ENCODE results near the gene SCAF1. TPM values are rescaled to one million over a fixed set of nuclear protein-coding genes. Genes with fewer than 3 reads are reported as not detected.

The SCAF1 gene
- total RNA-seq, 1 experiment from 2014 or later = 129 TPM

GRCh38 chr19:49692147-49692506 lies 50.1 kb downstream of the SCAF1 start:
- no peak overlapping the region for H3K4me3 Mint-ChIP-seq (ENCODE audit: low read depth, unreplicated experiment)
- CTCF ChIA-PET = no interaction called here
- no peak overlapping the region for H3K27ac Mint-ChIP-seq (ENCODE audit: unreplicated experiment)
- H3K36me3 Mint-ChIP-seq (ENCODE audit: insufficient read depth, unreplicated experiment) = peaks cover 56% of the 10 kb centered on the region
- no peaks in the 10 kb centered on the region for H3K27me3 Mint-ChIP-seq (ENCODE audit: unreplicated experiment)
- no peaks in the 10 kb centered on the region for H3K9me3 Mint-ChIP-seq (ENCODE audit: low read depth, unreplicated experiment)
- intact Hi-C loops (cut with micrococcal nuclease; ENCODE audit: unreplicated experiment) = no loop called here
- no TSS peak for BruUV-seq (replicated peaks)
- no peak for TF ChIP-seq CTCF (IDR thresholded peaks at IDR 0.05; ENCODE audit: unreplicated experiment)
- no peak for DNase-seq
- H3K4me1 Mint-ChIP-seq (ENCODE audit: low read depth, unreplicated experiment) = no peaks in the 10 kb centered on the region

- no peak for TF ChIP-seq CTCF (IDR thresholded peaks at IDR 0.05; ENCODE audit: unreplicated experiment)
- DNase-seq = no peak
- CTCF ChIA-PET = interaction anchor here (0.6 to 0.7 kb wide), 2 partner anchors 132 to 1138 kb away, joined by 5 to 7 read pairs; no protein-coding TSS in a partner anchor
- Mint-ChIP-seq H3K27me3 (ENCODE audit: unreplicated experiment) (peaks cover 14% of the 10 kb centered on the region), H3K36me3 (ENCODE audit: insufficient read depth, unreplicated experiment) (peaks cover 16% of the 10 kb centered on the region), H3K27ac (ENCODE audit: unreplicated experiment) (no peak overlapping the region), H3K4me1 (ENCODE audit: low read depth, unreplicated experiment) (no peaks in the 10 kb centered on the region), H3K4me3 (ENCODE audit: low read depth, unreplicated experiment) (no peak overlapping the region), H3K9me3 (ENCODE audit: low read depth, unreplicated experiment) (no peaks in the 10 kb centered on the region)
- intact Hi-C loops (cut with micrococcal nuclease; ENCODE audit: unreplicated experiment) = no loop called here
- no TSS peak for BruUV-seq (replicated peaks)
Measured at GRCh38 chr19:49696115-49696514, 54.1 kb downstream of the SCAF1 start.

GRCh38 chr19:49696865-49697264 lies 54.9 kb downstream of the SCAF1 start:
- H3K9me3 Mint-ChIP-seq (ENCODE audit: low read depth, unreplicated experiment) = no peaks in the 10 kb centered on the region
- no peak overlapping the region for H3K27ac Mint-ChIP-seq (ENCODE audit: unreplicated experiment)
- H3K27me3 Mint-ChIP-seq (ENCODE audit: unreplicated experiment) = peaks cover 21% of the 10 kb centered on the region
- BruUV-seq (replicated peaks) = no TSS peak
- CTCF ChIA-PET = interaction anchor here (0.6 kb wide), 1 partner anchor 1137 kb away, joined by 7 read pairs; no protein-coding TSS in a partner anchor
- no peak overlapping the region for H3K4me3 Mint-ChIP-seq (ENCODE audit: low read depth, unreplicated experiment)
- intact Hi-C loops (cut with micrococcal nuclease; ENCODE audit: unreplicated experiment) = no loop called here
- H3K4me1 Mint-ChIP-seq (ENCODE audit: low read depth, unreplicated experiment) = no peaks in the 10 kb centered on the region
- DNase-seq = no peak
- peaks cover 10% of the 10 kb centered on the region for H3K36me3 Mint-ChIP-seq (ENCODE audit: insufficient read depth, unreplicated experiment)
- no peak for TF ChIP-seq CTCF (IDR thresholded peaks at IDR 0.05; ENCODE audit: unreplicated experiment)

- Mint-ChIP-seq H3K27me3 (ENCODE audit: unreplicated experiment) (peaks cover 38% of the 10 kb centered on the region), H3K9me3 (ENCODE audit: low read depth, unreplicated experiment) (no peaks in the 10 kb centered on the region), H3K4me1 (ENCODE audit: low read depth, unreplicated experiment) (no peaks in the 10 kb centered on the region), H3K27ac (ENCODE audit: unreplicated experiment) (no peak overlapping the region), H3K4me3 (ENCODE audit: low read depth, unreplicated experiment) (no peak overlapping the region), H3K36me3 (ENCODE audit: insufficient read depth, unreplicated experiment) (no peaks in the 10 kb centered on the region)
- intact Hi-C loops (cut with micrococcal nuclease; ENCODE audit: unreplicated experiment) = no loop called here
- TF ChIP-seq CTCF (IDR thresholded peaks at IDR 0.05; ENCODE audit: unreplicated experiment) = no peak
- no TSS peak for BruUV-seq (replicated peaks)
- no peak for DNase-seq
- CTCF ChIA-PET = interaction anchor here (0.9 kb wide), 1 partner anchor 23 kb away, joined by 4 read pairs; no protein-coding TSS in a partner anchor
Measured at GRCh38 chr19:49699364-49699763, 57.4 kb downstream of the SCAF1 start.

Data from Calu3 (cell line).